ENCODE data around the gene CCDC88A. TPM values are rescaled to one million over a fixed set of nuclear protein-coding genes. Genes with fewer than 3 reads are reported as not detected.
A peak's percentile ranks its signal among the peaks of the same experiment; 100 is the strongest.

The CCDC88A gene
- total RNA-seq (2021) (12.0 and 12.3 TPM in 2 replicates), Bru-seq, nascent RNA (percentile 53 among the genes with signal in this experiment), BruChase-seq, experiment 1, labeled RNA remaining after a 2-hour chase (percentile 46 among the genes with signal in this experiment), BruChase-seq, experiment 2, labeled RNA remaining after a 6-hour chase (percentile 57 among the genes with signal in this experiment)
- long read RNA-seq, partial matches to known transcripts, result 2 of 5 reads
- long read RNA-seq, other reads (novel, unspliced or antisense), result 3 of 5 reads

- Histone ChIP-seq H3F3A (ENCODE audit: insufficient read depth, low read depth) (peaks cover 15% of the 10 kb centered on the region), H3K79me2 (ENCODE audit: low read depth) (no peaks in the 10 kb centered on the region), H3K9me2 (ENCODE audit: insufficient read depth) (no peaks in the 10 kb centered on the region), H4K20me1 (ENCODE audit: insufficient read depth) (no peaks in the 10 kb centered on the region), H3K36me3 (ENCODE audit: low read depth) (no peaks in the 10 kb centered on the region), H3K27ac (no peak within 1 kb of the TSS), H2AFZ (peak within 1 kb of the TSS; percentile 90), H3K4me1 (replicated peaks; ENCODE audit: insufficient read depth) (peaks cover 20% of the 10 kb centered on the region), H3K4me3 (peak within 1 kb of the TSS; percentile 71), H3K27me3 (ENCODE audit: insufficient read depth, low read depth) (no peaks in the 10 kb centered on the region), H3K9me3 (ENCODE audit: insufficient read depth, low read depth) (no peaks in the 10 kb centered on the region), H3K4me2 (peak within 1 kb of the TSS; percentile 90)
- peak; percentile 41; the same call in 1 of the 2 replicates for TF ChIP-seq CTCF (conservative IDR thresholded peaks at IDR 0.05)
- TF ChIP-seq EZH2 (IDR thresholded peaks at IDR 0.05; ENCODE audit: low read depth), result no peak
- no TSS peak for BruUV-seq (replicated peaks)
- POLR2A ChIA-PET (ENCODE audit: unreplicated experiment), result interaction anchor here (0.6 kb wide), 1 partner anchor 138 kb away, joined by 3 read pairs; no protein-coding TSS in a partner anchor
- intact Hi-C loops (cut with micrococcal nuclease; ENCODE audit: unreplicated experiment), result loop anchor here (2.0 to 5.0 kb wide), 3 partner anchors 99 to 369 kb away; partner anchors contain the start of genes CFAP36, PPP4R3B and RTN4
- CTCF ChIA-PET, result no interaction called here
- DNase-seq, result peak; percentile 83 to 97
Observed at GRCh38 chr2:55419679-55420438, at the start of gene CCDC88A. Gene CCDC88A, minus strand, starts transcription at chr2:55419856. Its CDS starts 777 bp downstream, at chr2:55419079.

GRCh38 chr2:55461679-55462078, 42.0 kb upstream of the CCDC88A start:
- CTCF ChIA-PET, result interaction anchor here (0.5 kb wide), 1 partner anchor 737 kb away, joined by 3 read pairs; no protein-coding TSS in a partner anchor
- POLR2A ChIA-PET (ENCODE audit: unreplicated experiment), result no interaction called here

More at GRCh38 chr2:55461679-55462078, 42.0 kb upstream of the CCDC88A start:
- BruUV-seq (replicated peaks), result no TSS peak
- no peak overlapping the region for H3K4me3 ChIP-seq
- H3K4me2 ChIP-seq, result no peak overlapping the region
- no peaks in the 10 kb centered on the region for H3K27me3 ChIP-seq (ENCODE audit: insufficient read depth, low read depth)
- H3K9me2 ChIP-seq (ENCODE audit: insufficient read depth), result no peaks in the 10 kb centered on the region
- TF ChIP-seq EZH2 (IDR thresholded peaks at IDR 0.05; ENCODE audit: low read depth) (no peak), CTCF (conservative IDR thresholded peaks at IDR 0.05) (no peak)
- no peaks in the 10 kb centered on the region for H3K36me3 ChIP-seq (ENCODE audit: low read depth)
- H3K9me3 ChIP-seq (ENCODE audit: insufficient read depth, low read depth), result no peaks in the 10 kb centered on the region
- DNase-seq, result no peak
- H3K79me2 ChIP-seq (ENCODE audit: low read depth), result no peaks in the 10 kb centered on the region
- intact Hi-C loops (cut with micrococcal nuclease; ENCODE audit: unreplicated experiment), result no loop called here
- H3K27ac ChIP-seq, result no peak overlapping the region
- H2AFZ ChIP-seq, result 0 out of 2 replicates have a peak overlapping the region, but pooled peaks have one; percentile 30
- peaks cover 16% of the 10 kb centered on the region for H3K4me1 ChIP-seq (replicated peaks; ENCODE audit: insufficient read depth)
- H3F3A ChIP-seq (ENCODE audit: insufficient read depth, low read depth), result no peaks in the 10 kb centered on the region; the same call in 1 of the 2 replicates
- H4K20me1 ChIP-seq (ENCODE audit: insufficient read depth), result no peaks in the 10 kb centered on the region
